H1 (cell line): ENCODE results near the gene AIF1. TPM values are rescaled to one million over a fixed set of nuclear protein-coding genes. Genes with fewer than 3 reads are reported as not detected.

Experiments used
- CTCF ChIA-PET: fragments of 300-600 bp; sonication (Branson Sonifier 250); formaldehyde crosslinking; loops from one replicate; lab custom pipeline; 2021; ENCODE audit not compliant: partially characterized antibody; lab: Charles Lee
- POLR2A ChIA-PET: fragments of 300-600 bp; sonication (Branson Sonifier 250); formaldehyde crosslinking; loops from one replicate; lab custom pipeline; 2021; ENCODE audit warnings: inconsistent platforms; ENCODE audit not compliant: partially characterized antibody; lab: Charles Lee
- DNase-seq, 2 experiments: peaks; one replicate each; pipeline versions ENCODE4 v3.0.0 to v3.0.0-alpha.2; 2010 to 2022; ENCODE audit warnings: low spot score in 2 of 2, low read depth in 1 of 2, mixed read lengths in 1 of 2
- FAIRE-seq: peaks from 2 replicates; lab custom pipeline; 2011; peaks lifted over from hg19 to GRCh38; lab: Jason Lieb, UNC
- H2AFZ ChIP-seq: 2 replicates; pipeline ENCODE4 v1.8.1; 2012; ENCODE audit warnings: low read length, inconsistent platforms
- H2AK5ac ChIP-seq: 2 replicates; pipeline ENCODE4 v1.6.1; 2013; ENCODE audit warnings: low read depth, low read length
- H2BK120ac ChIP-seq: replicated peaks from 2 replicates; pipeline ENCODE3; 2013; ENCODE audit warnings: low read depth, low read length, inconsistent platforms
- H2BK12ac ChIP-seq: 2 replicates; pipeline ENCODE4 v1.6.1; 2013; ENCODE audit warnings: low read depth, low read length
- H2BK15ac ChIP-seq: 2 replicates; pipeline ENCODE4 v1.6.1; 2013; ENCODE audit warnings: low read length
- H2BK20ac ChIP-seq: 2 replicates; pipeline ENCODE4 v1.6.1; 2013; ENCODE audit warnings: low read length
- H2BK5ac ChIP-seq: 2 replicates; pipeline ENCODE4 v1.6.1; 2013; ENCODE audit warnings: low read depth, low read length
- H3K14ac ChIP-seq: 2 replicates; pipeline ENCODE4 v1.6.1; 2013; ENCODE audit warnings: inconsistent platforms; ENCODE audit not compliant: insufficient read length
- H3K18ac ChIP-seq: 2 replicates; pipeline ENCODE4 v1.6.1; 2013; ENCODE audit warnings: low read length; ENCODE audit errors: extremely low read depth
- H3K23ac ChIP-seq: 2 replicates; pipeline ENCODE4 v1.6.1; 2013; ENCODE audit warnings: inconsistent platforms; ENCODE audit not compliant: insufficient read length
- H3K23me2 ChIP-seq: 2 replicates; pipeline ENCODE4 v1.6.1; 2013; ENCODE audit warnings: low read depth, low read length
- H3K27ac ChIP-seq: 2 replicates; pipeline ENCODE4 v1.6.1; 2011; ENCODE audit warnings: low read depth, low read length, inconsistent platforms
- H3K27me3 ChIP-seq, 4 experiments: replicated peaks in 1 of 4; 1 replicate in 1 of 4; 2 replicates in 3 of 4; pipeline versions ENCODE4 v1.6.1 to v1.8.1; 2011 to 2013; ENCODE audit warnings: low read length in 3 of 4, mild to moderate bottlenecking in 3 of 4, inconsistent platforms in 2 of 4, mixed read lengths in 2 of 4, moderate library complexity in 1 of 4; ENCODE audit not compliant: control insufficient read depth in 3 of 4, insufficient read depth in 3 of 4; ENCODE audit errors: extremely low read depth in 1 of 4
- H3K36me3 ChIP-seq, 4 experiments: 2 replicates each; pipeline versions ENCODE4 v1.6.1 to v1.8.1; 2011 to 2013; ENCODE audit warnings: mild to moderate bottlenecking in 4 of 4, low read length in 3 of 4, moderate library complexity in 2 of 4, control low read depth in 1 of 4, inconsistent platforms in 1 of 4; ENCODE audit not compliant: insufficient read depth in 4 of 4, control insufficient read depth in 2 of 4
- H3K4ac ChIP-seq: replicated peaks from 2 replicates; pipeline ENCODE3; 2013; ENCODE audit warnings: low read length, low read depth, mixed read lengths, inconsistent platforms; ENCODE audit not compliant: insufficient read length
- H3K4me1 ChIP-seq, 4 experiments: replicated peaks in 1 of 4; 1 replicate in 1 of 4; 2 replicates in 3 of 4; pipeline versions ENCODE4 v1.6.1 to v1.8.1; 2011 to 2013; ENCODE audit warnings: low read length in 3 of 4, inconsistent platforms in 2 of 4, mixed read lengths in 1 of 4; ENCODE audit not compliant: insufficient read depth in 4 of 4, control insufficient read depth in 3 of 4
- H3K4me2 ChIP-seq, 2 experiments: 2 replicates each; pipeline versions ENCODE4 v1.6.1 to v1.8.1; 2011 to 2013; ENCODE audit warnings: low read depth in 2 of 2, low read length in 2 of 2, control low read depth in 1 of 2, inconsistent platforms in 1 of 2, mild to moderate bottlenecking in 1 of 2; ENCODE audit not compliant: insufficient read depth in 1 of 2
- H3K4me3 ChIP-seq, 4 experiments: fragments of 200-600, 300-600 bp in 1 of 4; sonication (generic), shearing (Covaris generic), sonication (Bioruptor Twin) in 1 of 4; 2 replicates each; pipeline versions ENCODE4 v1.5.1 to v1.8.1; 2011 to 2016; ENCODE audit warnings: low read length in 4 of 4, low read depth in 3 of 4, control low read depth in 2 of 4, inconsistent platforms in 2 of 4, mild to moderate bottlenecking in 2 of 4, mixed read lengths in 1 of 4, moderate library complexity in 1 of 4; ENCODE audit not compliant: insufficient read depth in 2 of 4; ENCODE audit errors: extremely low read depth in 1 of 4
- H3K56ac ChIP-seq: replicated peaks from 2 replicates; pipeline ENCODE3; 2013; ENCODE audit warnings: low read depth, mild to moderate bottlenecking, mixed read lengths, low read length, inconsistent platforms; ENCODE audit not compliant: insufficient read length
- H3K79me1 ChIP-seq: 2 replicates; pipeline ENCODE4 v1.6.1; 2013; ENCODE audit warnings: low read depth, low read length, control low read depth
- H3K79me2 ChIP-seq, 2 experiments: 2 replicates each; pipeline versions ENCODE4 v1.6.1 to v1.8.1; 2012 to 2013; ENCODE audit warnings: low read length in 2 of 2, mild to moderate bottlenecking in 2 of 2, inconsistent platforms in 1 of 2; ENCODE audit not compliant: insufficient read depth in 2 of 2, control insufficient read depth in 1 of 2
- H3K9ac ChIP-seq, 4 experiments: replicated peaks in 1 of 4; 1 replicate in 1 of 4; 2 replicates in 3 of 4; pipeline versions ENCODE4 v1.6.1 to v1.8.1; 2011 to 2013; ENCODE audit warnings: low read depth in 3 of 4, low read length in 3 of 4, control low read depth in 2 of 4, mild to moderate bottlenecking in 2 of 4, moderate library complexity in 2 of 4, inconsistent platforms in 1 of 4; ENCODE audit errors: extremely low read depth in 1 of 4
- H3K9me3 ChIP-seq, 2 experiments: 2 replicates each; pipeline versions ENCODE4 v1.6.1 to v1.8.1; 2012 to 2013; ENCODE audit warnings: mild to moderate bottlenecking in 2 of 2, moderate library complexity in 2 of 2, control low read depth in 1 of 2, inconsistent platforms in 1 of 2, low read depth in 1 of 2, low read length in 1 of 2, mixed read lengths in 1 of 2; ENCODE audit not compliant: insufficient read depth in 2 of 2
- H4K20me1 ChIP-seq, 2 experiments: replicated peaks in 1 of 2; 2 replicates each; pipeline versions ENCODE3 to v1.8.1; 2011 to 2013; ENCODE audit warnings: inconsistent platforms in 2 of 2, low read length in 2 of 2, mild to moderate bottlenecking in 1 of 2; ENCODE audit not compliant: insufficient read depth in 2 of 2, control insufficient read depth in 1 of 2
- H4K5ac ChIP-seq: 2 replicates; pipeline ENCODE4 v1.6.1; 2013; ENCODE audit warnings: low read length, low read depth, mixed read lengths, inconsistent platforms; ENCODE audit not compliant: insufficient read length
- H4K8ac ChIP-seq: 2 replicates; pipeline ENCODE4 v1.8.0; 2013; ENCODE audit warnings: mild to moderate bottlenecking, moderate library complexity, low read length, inconsistent platforms; ENCODE audit not compliant: insufficient read depth; ENCODE audit errors: extremely low read depth
- H4K91ac ChIP-seq: replicated peaks from 2 replicates; pipeline ENCODE3; 2013; ENCODE audit warnings: low read length, mixed read lengths, inconsistent platforms; ENCODE audit not compliant: insufficient read length
- CBX8 ChIP-seq: fragments of 300-800, 300-1000 bp; sonication (generic); IDR thresholded peaks from 2 replicates; pipeline ENCODE4 v1.7.1; 2016; ENCODE audit warnings: low read depth, low read length, borderline replicate concordance
- FOSL1 ChIP-seq: IDR thresholded peaks from 2 replicates; pipeline ENCODE4 v1.6.1; 2011; ENCODE audit warnings: mild to moderate bottlenecking, low read depth, low read length, moderate library complexity; ENCODE audit not compliant: insufficient read depth
- NANOG ChIP-seq: IDR thresholded peaks from 2 replicates; pipeline ENCODE4 v1.6.1; 2011; ENCODE audit warnings: low read length, low read depth, mild to moderate bottlenecking, inconsistent platforms; ENCODE audit not compliant: insufficient read depth, poor library complexity, severe bottlenecking
- POLR2A ChIP-seq, 2 experiments: IDR thresholded peaks; 1 replicate in 1 of 2; 2 replicates in 1 of 2; pipeline ENCODE4 v1.6.1; 2011; ENCODE audit warnings: low read depth in 2 of 2, low read length in 2 of 2, mild to moderate bottlenecking in 2 of 2; ENCODE audit errors: control extremely low read depth in 1 of 2
- POLR2AphosphoS5 ChIP-seq: IDR thresholded peaks from 2 replicates; pipeline ENCODE4 v1.6.1; 2011; ENCODE audit warnings: low read depth, low read length
- TBP ChIP-seq: IDR thresholded peaks from 2 replicates; pipeline ENCODE4 v1.6.1; 2011; ENCODE audit warnings: low read depth, low read length, improper control_type of control experiment
- WGBS, 2 experiments: shearing (Covaris generic) in 1 of 2; methylation state at CpG; one replicate each; pipeline versions ENCODE4 v1.1.6 to v1.1.7; 2013 to 2015; ENCODE audit warnings: low lambda C conversion rate in 2 of 2, mixed read lengths in 2 of 2, inconsistent platforms in 1 of 2, low coverage in 1 of 2, missing lambda C conversion rate in 1 of 2; ENCODE audit not compliant: insufficient replicate concordance in 2 of 2, insufficient coverage in 1 of 2, insufficient read length in 1 of 2; ENCODE audit errors: extremely low coverage in 1 of 2, missing lambda C conversion rate in 1 of 2; 5-methylcytosine and 5-hydroxymethylcytosine counted together
- polyA plus RNA-seq, 7 experiments: library from polyadenylated mRNA; depleted of rRNA in 3 of 7; stranded (reverse) in 5 of 7; unstranded in 2 of 7; fragments of >200 nt in 5 of 7; fragments of 200-250 nt in 2 of 7; gene quantifications; 1 replicate in 5 of 7; 2 replicates in 1 of 7; 4 replicates in 1 of 7; pipeline versions ENCODE4 v1.2.1 to v1.2.3, GENCODE V29; 2011 to 2013; ENCODE audit warnings: missing spikeins in 2 of 7, mixed read lengths in 2 of 7
- total RNA-seq: library from RNA; stranded (reverse); fragmentation: NEBNext Ultra II Directional; extraction: Animal tissue kit (Norgen Biotek cat#: 25700); gene quantifications from 2 replicates; pipeline ENCODE4 v1.2.1, GENCODE V29; 2021

Gene AIF1
- total and polyA plus RNA-seq, 2 of the 8 experiments (the other 6 are each of a cell fraction or from before 2014, with no cell fraction given), result 6.3 to 9.8 TPM

- Histone ChIP-seq H3K56ac (no peak overlapping the region), H4K20me1 (peaks cover 5 to 6% of the 10 kb centered on the region in 2 experiments), H3K23me2 (no peaks in the 10 kb centered on the region), H2BK15ac (no peak overlapping the region), H3K4me1 (no peaks in the 10 kb centered on the region), H2AK5ac (no peak overlapping the region), H3K79me2 (peaks cover 0 to 4% of the 10 kb centered on the region in 2 experiments; a peak in 1 of 4 replicates), H3K4ac (no peak overlapping the region), H2AFZ (no peak overlapping the region), H3K9ac (no peak overlapping the region), H4K91ac (no peak overlapping the region), H3K4me2 (no peak overlapping the region), H2BK120ac (no peak overlapping the region), H3K27me3 (no peaks in the 10 kb centered on the region), H4K5ac (no peak overlapping the region), H3K18ac (no peak overlapping the region), H3K36me3 (peaks cover 51 to 92% (median 79%) of the 10 kb centered on the region in 4 experiments), H3K9me3 (no peaks in the 10 kb centered on the region), H2BK5ac (no peak overlapping the region), H3K79me1 (no peaks in the 10 kb centered on the region; the same call in none of the 2 replicates), H3K23ac (no peak overlapping the region), H3K14ac (no peak overlapping the region), H2BK20ac (no peak overlapping the region), H3K27ac (no peak overlapping the region), H2BK12ac (no peak overlapping the region), H4K8ac (peak overlapping the region; percentile 76), H3K4me3 (no peak overlapping the region)
- 92% methylated on average over 16 of the region's 17 CpGs; no CpG with 5 or more reads in 1 of the 2 experiments for WGBS, 2 experiments
- POLR2A ChIA-PET, result interaction anchor here (0.6 to 34.9 kb wide), 12 partner anchors 8 to 123 kb away, joined by 3 to 883 read pairs (median 4); partner anchors contain the start of genes APOM, BAG6, C6orf47 and CSNK2B
- no peak for FAIRE-seq
- no peak for DNase-seq
- CTCF ChIA-PET, result interaction anchor here (0.8 to 2.8 kb wide), 6 partner anchors 9 to 170 kb away, joined by 3 to 10 read pairs (median 4); no protein-coding TSS in a partner anchor
- no peak for TF ChIP-seq TBP
- TF ChIP-seq POLR2AphosphoS5, result no peak
- no peak for TF ChIP-seq NANOG
- TF ChIP-seq POLR2A (IDR thresholded peaks at IDR 0.05; ENCODE audit: control extremely low read depth in 1 of 2, low read depth in 2 of 2, low read length in 2 of 2), result 0 out of 3 replicates have a peak, but pooled peaks of 1 of the 2 experiments have one; percentile 19
- TF ChIP-seq FOSL1, result no peak
- TF ChIP-seq CBX8, result no peak
Measured at GRCh38 chr6:31643818-31644454, 28.9 kb downstream of the AIF1 start.
